ENCODE data around the gene DLG2.

DLG2 gene

DNA sequence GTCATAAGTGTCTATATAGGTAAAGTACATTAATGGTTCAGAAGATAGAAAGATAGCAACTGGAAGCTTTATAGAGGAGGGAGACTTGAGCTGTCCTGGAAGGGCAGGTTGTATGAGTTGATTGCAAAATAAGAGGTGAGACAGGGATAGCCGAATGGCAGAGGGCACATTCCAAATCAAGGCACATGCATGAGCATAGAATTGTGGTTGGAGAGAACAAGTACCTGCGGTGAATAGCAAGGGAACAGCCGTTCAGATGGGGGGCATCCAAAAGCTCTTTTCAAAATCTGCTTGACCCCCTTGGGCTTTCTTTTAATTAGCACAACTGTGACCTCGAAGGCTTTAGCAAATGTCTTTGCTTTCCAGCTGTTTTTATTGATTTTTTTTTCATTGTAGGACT is 1868.0 kb downstream of the DLG2 start:
- Histone ChIP-seq H3K9me2 (replicated peaks; ENCODE audit: control insufficient read depth, low read length) (no peaks in the 10 kb centered on the region), H3K27ac (ENCODE audit: low read depth, low read length) (no peak overlapping the region), H3K4me1 (ENCODE audit: control insufficient read depth, low read length) (no peaks in the 10 kb centered on the region)

DNA sequence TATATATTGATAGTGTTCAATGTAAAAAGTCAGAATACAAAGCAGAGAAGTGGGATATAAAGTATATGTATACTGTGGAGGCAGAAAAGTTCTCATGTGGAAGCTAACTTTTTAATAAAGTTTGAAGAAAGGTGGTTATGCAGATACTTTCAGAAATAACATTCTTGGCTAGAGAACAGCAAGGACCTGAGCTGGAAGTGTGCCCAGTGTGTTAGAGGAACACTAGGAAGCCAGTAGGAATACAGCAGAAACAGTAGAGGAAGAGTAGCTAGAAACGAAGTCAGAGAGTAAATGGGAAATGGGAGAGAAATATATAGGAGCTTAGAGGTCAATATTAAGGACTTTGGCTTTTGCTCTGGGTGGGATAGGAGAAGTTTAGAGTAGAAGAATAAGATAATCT is 1876.1 kb downstream of the DLG2 start:
- no peak for TF ChIP-seq EZH2phosphoT487 (IDR thresholded peaks at IDR 0.05; ENCODE audit: borderline replicate concordance, low read length)
- TF ChIP-seq, protein P1, sequence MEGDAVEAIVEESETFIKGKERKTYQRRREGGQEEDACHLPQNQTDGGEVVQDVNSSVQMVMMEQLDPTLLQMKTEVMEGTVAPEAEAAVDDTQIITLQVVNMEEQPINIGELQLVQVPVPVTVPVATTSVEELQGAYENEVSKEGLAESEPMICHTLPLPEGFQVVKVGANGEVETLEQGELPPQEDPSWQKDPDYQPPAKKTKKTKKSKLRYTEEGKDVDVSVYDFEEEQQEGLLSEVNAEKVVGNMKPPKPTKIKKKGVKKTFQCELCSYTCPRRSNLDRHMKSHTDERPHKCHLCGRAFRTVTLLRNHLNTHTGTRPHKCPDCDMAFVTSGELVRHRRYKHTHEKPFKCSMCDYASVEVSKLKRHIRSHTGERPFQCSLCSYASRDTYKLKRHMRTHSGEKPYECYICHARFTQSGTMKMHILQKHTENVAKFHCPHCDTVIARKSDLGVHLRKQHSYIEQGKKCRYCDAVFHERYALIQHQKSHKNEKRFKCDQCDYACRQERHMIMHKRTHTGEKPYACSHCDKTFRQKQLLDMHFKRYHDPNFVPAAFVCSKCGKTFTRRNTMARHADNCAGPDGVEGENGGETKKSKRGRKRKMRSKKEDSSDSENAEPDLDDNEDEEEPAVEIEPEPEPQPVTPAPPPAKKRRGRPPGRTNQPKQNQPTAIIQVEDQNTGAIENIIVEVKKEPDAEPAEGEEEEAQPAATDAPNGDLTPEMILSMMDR (IDR thresholded peaks at IDR 0.05; ENCODE audit: low read depth, low read length, poor library complexity, severe bottlenecking), result no peak
- Histone ChIP-seq H3K4me2 (ENCODE audit: low read length) (no peak overlapping the region), H3F3A (ENCODE audit: control insufficient read depth, insufficient read depth) (no peaks in the 10 kb centered on the region), H3K36me3 (ENCODE audit: control insufficient read depth, low read length) (no peaks in the 10 kb centered on the region), H3K4me3 (ENCODE audit: low read length) (no peak overlapping the region), H4K20me1 (ENCODE audit: control insufficient read depth, insufficient read depth, low read depth, low read length) (no peaks in the 10 kb centered on the region), H3K27ac (ENCODE audit: low read depth, low read length) (no peak overlapping the region), H3K27me3 (ENCODE audit: control insufficient read depth, low read length) (peaks cover 10% of the 10 kb centered on the region; the same call in 1 of the 2 replicates), H3K79me2 (ENCODE audit: control insufficient read depth, low read length) (no peaks in the 10 kb centered on the region), H3K9me2 (replicated peaks; ENCODE audit: control insufficient read depth, low read length) (no peaks in the 10 kb centered on the region), H3K4me1 (ENCODE audit: control insufficient read depth, low read length) (no peaks in the 10 kb centered on the region), H3K9me3 (ENCODE audit: control insufficient read depth, insufficient read depth, low read length) (no peaks in the 10 kb centered on the region)

More for the DNA sequence above, 1868.0 kb downstream of the DLG2 start:
- H3K4me3 ChIP-seq (ENCODE audit: low read length), result no peak overlapping the region
- no peaks in the 10 kb centered on the region for H4K20me1 ChIP-seq (ENCODE audit: control insufficient read depth, insufficient read depth, low read depth, low read length)
- H3K79me2 ChIP-seq (ENCODE audit: control insufficient read depth, low read length), result no peaks in the 10 kb centered on the region
- no peaks in the 10 kb centered on the region for H3K9me3 ChIP-seq (ENCODE audit: control insufficient read depth, insufficient read depth, low read length)
- no peak overlapping the region for H3K4me2 ChIP-seq (ENCODE audit: low read length)
- no peaks in the 10 kb centered on the region for H3F3A ChIP-seq (ENCODE audit: control insufficient read depth, insufficient read depth)
- no peaks in the 10 kb centered on the region for H3K36me3 ChIP-seq (ENCODE audit: control insufficient read depth, low read length)
- TF ChIP-seq, protein P1 (IDR thresholded peaks at IDR 0.05; ENCODE audit: low read depth, low read length, poor library complexity, severe bottlenecking), result no peak
- TF ChIP-seq EZH2phosphoT487 (IDR thresholded peaks at IDR 0.05; ENCODE audit: borderline replicate concordance, low read length), result no peak
- peaks cover 3% of the 10 kb centered on the region; the same call in 1 of the 2 replicates for H3K27me3 ChIP-seq (ENCODE audit: control insufficient read depth, low read length)

DNA sequence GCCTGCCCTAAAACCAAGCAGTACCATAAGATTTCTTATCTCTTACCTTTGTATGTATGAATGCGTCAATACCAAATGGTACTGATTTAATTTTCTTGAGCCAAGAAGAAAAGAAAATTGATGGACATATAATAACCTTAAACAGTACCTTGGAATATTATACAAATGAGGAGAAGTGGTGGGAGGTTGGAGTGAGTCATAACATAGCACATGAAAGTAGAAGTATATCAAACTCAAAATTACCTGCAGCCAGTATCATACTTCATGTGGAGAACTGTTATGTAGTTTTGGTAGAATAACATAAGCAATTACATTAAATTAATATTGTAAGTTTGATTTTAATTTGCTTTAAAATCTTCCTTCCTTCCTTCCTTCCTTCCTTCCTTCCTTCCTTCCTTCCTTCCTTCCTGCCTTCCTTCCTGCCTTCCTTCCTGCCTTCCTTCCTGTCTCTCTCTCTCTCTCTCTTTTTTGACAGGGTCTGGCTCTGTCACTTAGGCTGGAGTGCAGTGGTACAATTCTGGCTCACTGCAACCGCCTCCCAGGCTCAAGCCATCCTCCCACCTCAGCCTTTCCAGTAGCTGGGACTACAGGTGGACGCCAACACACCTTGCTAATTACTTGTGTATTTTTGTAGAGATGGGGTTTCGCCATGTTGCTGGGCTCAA is 1880.1 kb downstream of the DLG2 start:
- Histone ChIP-seq H3K36me3 (ENCODE audit: control insufficient read depth, low read length) (no peaks in the 10 kb centered on the region), H3F3A (ENCODE audit: control insufficient read depth, insufficient read depth) (no peaks in the 10 kb centered on the region), H3K4me1 (ENCODE audit: control insufficient read depth, low read length) (no peaks in the 10 kb centered on the region), H3K4me2 (ENCODE audit: low read length) (no peak overlapping the region), H3K4me3 (ENCODE audit: low read length) (no peak overlapping the region), H4K20me1 (ENCODE audit: control insufficient read depth, insufficient read depth, low read depth, low read length) (no peaks in the 10 kb centered on the region), H3K9me2 (replicated peaks; ENCODE audit: control insufficient read depth, low read length) (no peaks in the 10 kb centered on the region), H3K27ac (ENCODE audit: low read depth, low read length) (no peak overlapping the region), H3K27me3 (ENCODE audit: control insufficient read depth, low read length) (peaks cover 10% of the 10 kb centered on the region; the same call in 1 of the 2 replicates), H3K79me2 (ENCODE audit: control insufficient read depth, low read length) (no peaks in the 10 kb centered on the region), H3K9me3 (ENCODE audit: control insufficient read depth, insufficient read depth, low read length) (no peaks in the 10 kb centered on the region)
- TF ChIP-seq, protein P1 (IDR thresholded peaks at IDR 0.05; ENCODE audit: low read depth, low read length, poor library complexity, severe bottlenecking), result no peak
- TF ChIP-seq EZH2phosphoT487 (IDR thresholded peaks at IDR 0.05; ENCODE audit: borderline replicate concordance, low read length), result no peak

All from DOHH2 (cell line).